HUES64 (cell line): ENCODE results near the gene TUT7.

ENCODE experiments used
- H3K27ac ChIP-seq: 2 replicates; pipeline ENCODE4 v1.7.0; 2013; ENCODE audit warnings: low read depth, low read length, inconsistent platforms
- H3K27me3 ChIP-seq: 2 replicates; pipeline ENCODE4 v1.6.1; 2013; ENCODE audit warnings: mild to moderate bottlenecking, low read length; ENCODE audit not compliant: insufficient read depth
- H3K36me3 ChIP-seq: 2 replicates; pipeline ENCODE4 v1.6.1; 2013; ENCODE audit warnings: mild to moderate bottlenecking, low read length; ENCODE audit not compliant: insufficient read depth
- H3K4me1 ChIP-seq: 2 replicates; pipeline ENCODE4 v1.6.1; 2013; ENCODE audit warnings: mild to moderate bottlenecking, low read length, moderate library complexity; ENCODE audit not compliant: insufficient read depth
- H3K4me3 ChIP-seq: 2 replicates; pipeline ENCODE4 v1.5.1; 2013; ENCODE audit warnings: mild to moderate bottlenecking, low read length, moderate library complexity
- H3K9ac ChIP-seq: 2 replicates; pipeline ENCODE4 v1.6.1; 2013; ENCODE audit warnings: mild to moderate bottlenecking, low read depth, low read length
- H3K9me3 ChIP-seq: 2 replicates; pipeline ENCODE4 v1.6.1; 2013; ENCODE audit warnings: low read depth, low read length; ENCODE audit not compliant: insufficient read depth
- WGBS: fragments of 150-250, 120-280 bp; methylation state at CpG from one replicate; pipeline ENCODE4 v1.1.7; 2013; ENCODE audit warnings: missing lambda C conversion rate; 5-methylcytosine and 5-hydroxymethylcytosine counted together

The TUT7 gene

GRCh38 chr9:86347991-86348390, 6.2 kb downstream of the TUT7 start:
- H3K4me1 ChIP-seq = peaks cover 14% of the 10 kb centered on the region; the same call in 1 of the 2 replicates
- 95% methylated on average over 2 of the region's 2 CpGs for WGBS
- no peak overlapping the region for H3K9ac ChIP-seq
- H3K4me3 ChIP-seq = no peak overlapping the region
- no peaks in the 10 kb centered on the region for H3K27me3 ChIP-seq
- peaks cover 61% of the 10 kb centered on the region for H3K36me3 ChIP-seq
- no peaks in the 10 kb centered on the region for H3K9me3 ChIP-seq
- no peak overlapping the region for H3K27ac ChIP-seq

- Histone ChIP-seq H3K9ac (no peak overlapping the region), H3K27me3 (no peaks in the 10 kb centered on the region), H3K36me3 (peaks cover 70% of the 10 kb centered on the region), H3K9me3 (no peaks in the 10 kb centered on the region), H3K4me1 (no peaks in the 10 kb centered on the region), H3K27ac (no peak overlapping the region), H3K4me3 (no peak overlapping the region)
- 87% methylated on average over 1 of the region's 2 CpGs for WGBS
These were observed 9.4 kb downstream of the TUT7 start for GRCh38 chr9:86344818-86345217.

GRCh38 chr9:86342269-86342668, 11.9 kb downstream of the TUT7 start:
- Histone ChIP-seq H3K27ac (no peak overlapping the region), H3K4me1 (no peaks in the 10 kb centered on the region), H3K27me3 (no peaks in the 10 kb centered on the region), H3K36me3 (peaks cover 93% of the 10 kb centered on the region), H3K4me3 (no peak overlapping the region), H3K9me3 (no peaks in the 10 kb centered on the region), H3K9ac (no peak overlapping the region)
- WGBS = 95% methylated on average over 3 of the region's 3 CpGs

GRCh38 chr9:86341007-86341491, 13.2 kb downstream of the TUT7 start:
- Histone ChIP-seq H3K27ac (no peak overlapping the region), H3K4me3 (no peak overlapping the region), H3K27me3 (no peaks in the 10 kb centered on the region), H3K36me3 (peaks cover 100% of the 10 kb centered on the region), H3K9me3 (no peaks in the 10 kb centered on the region), H3K9ac (no peak overlapping the region), H3K4me1 (no peaks in the 10 kb centered on the region)
- WGBS = 87% methylated on average over 3 of the region's 3 CpGs

GRCh38 chr9:86340356-86341006, 13.7 kb downstream of the TUT7 start:
- no peak overlapping the region for H3K4me3 ChIP-seq
- no peaks in the 10 kb centered on the region for H3K27me3 ChIP-seq
- H3K9ac ChIP-seq = no peak overlapping the region
- H3K27ac ChIP-seq = no peak overlapping the region
- peaks cover 100% of the 10 kb centered on the region for H3K36me3 ChIP-seq
- WGBS = 43% methylated on average over 1 of the region's 1 CpG
- H3K4me1 ChIP-seq = no peaks in the 10 kb centered on the region
- H3K9me3 ChIP-seq = no peaks in the 10 kb centered on the region

- Histone ChIP-seq H3K27ac (no peak overlapping the region), H3K9me3 (no peaks in the 10 kb centered on the region), H3K9ac (no peak overlapping the region), H3K4me1 (no peaks in the 10 kb centered on the region), H3K4me3 (no peak overlapping the region), H3K36me3 (peaks cover 96% of the 10 kb centered on the region), H3K27me3 (no peaks in the 10 kb centered on the region)
- 91% methylated on average over 8 of the region's 9 CpGs for WGBS
These were observed 16.6 kb downstream of the TUT7 start for GRCh38 chr9:86337469-86338108.

- H3K36me3 ChIP-seq = peaks cover 85% of the 10 kb centered on the region
- no peak overlapping the region for H3K4me3 ChIP-seq
- no peaks in the 10 kb centered on the region for H3K9me3 ChIP-seq
- WGBS = 88% methylated on average over 1 of the region's 1 CpG
- H3K27me3 ChIP-seq = no peaks in the 10 kb centered on the region
- no peak overlapping the region for H3K27ac ChIP-seq
- no peak overlapping the region for H3K9ac ChIP-seq
- no peaks in the 10 kb centered on the region for H3K4me1 ChIP-seq
These were observed 18.2 kb downstream of the TUT7 start for GRCh38 chr9:86336058-86336457.

- Histone ChIP-seq H3K27me3 (no peaks in the 10 kb centered on the region), H3K36me3 (peaks cover 63% of the 10 kb centered on the region), H3K9me3 (no peaks in the 10 kb centered on the region), H3K27ac (no peak overlapping the region), H3K4me1 (no peaks in the 10 kb centered on the region), H3K9ac (no peak overlapping the region), H3K4me3 (no peak overlapping the region)
- WGBS = 93% methylated on average over 2 of the region's 2 CpGs
These were observed 20.6 kb downstream of the TUT7 start for GRCh38 chr9:86333651-86334050.

GRCh38 chr9:86330186-86330585, 24.0 kb downstream of the TUT7 start:
- peaks cover 12% of the 10 kb centered on the region for H3K4me1 ChIP-seq
- no peak overlapping the region for H3K4me3 ChIP-seq
- no peaks in the 10 kb centered on the region for H3K9me3 ChIP-seq
- peaks cover 56% of the 10 kb centered on the region for H3K36me3 ChIP-seq
- WGBS = 95% methylated on average over 5 of the region's 5 CpGs
- no peak overlapping the region for H3K9ac ChIP-seq
- H3K27ac ChIP-seq = no peak overlapping the region
- no peaks in the 10 kb centered on the region for H3K27me3 ChIP-seq

GRCh38 chr9:86329649-86330048, 24.6 kb downstream of the TUT7 start:
- 100% methylated on average over 1 of the region's 1 CpG for WGBS
- Histone ChIP-seq H3K27ac (no peak overlapping the region), H3K9me3 (no peaks in the 10 kb centered on the region), H3K4me1 (peaks cover 12% of the 10 kb centered on the region), H3K9ac (no peak overlapping the region), H3K36me3 (peaks cover 56% of the 10 kb centered on the region), H3K27me3 (no peaks in the 10 kb centered on the region), H3K4me3 (no peak overlapping the region)

GRCh38 chr9:86328156-86328555, 26.1 kb downstream of the TUT7 start:
- Histone ChIP-seq H3K4me1 (peaks cover 12% of the 10 kb centered on the region), H3K4me3 (no peak overlapping the region), H3K36me3 (peaks cover 57% of the 10 kb centered on the region), H3K9me3 (no peaks in the 10 kb centered on the region), H3K9ac (no peak overlapping the region), H3K27me3 (no peaks in the 10 kb centered on the region), H3K27ac (no peak overlapping the region)
- WGBS = 7% methylated on average over 3 of the region's 4 CpGs
